ENCODE results near the gene ZCWPW2. TPM values are rescaled to one million over a fixed set of nuclear protein-coding genes. Genes with fewer than 3 reads are reported as not detected.

ZCWPW2 gene
- total RNA-seq, 2 experiments from 2014 or later, result 0.27 to 0.28 TPM

DNA sequence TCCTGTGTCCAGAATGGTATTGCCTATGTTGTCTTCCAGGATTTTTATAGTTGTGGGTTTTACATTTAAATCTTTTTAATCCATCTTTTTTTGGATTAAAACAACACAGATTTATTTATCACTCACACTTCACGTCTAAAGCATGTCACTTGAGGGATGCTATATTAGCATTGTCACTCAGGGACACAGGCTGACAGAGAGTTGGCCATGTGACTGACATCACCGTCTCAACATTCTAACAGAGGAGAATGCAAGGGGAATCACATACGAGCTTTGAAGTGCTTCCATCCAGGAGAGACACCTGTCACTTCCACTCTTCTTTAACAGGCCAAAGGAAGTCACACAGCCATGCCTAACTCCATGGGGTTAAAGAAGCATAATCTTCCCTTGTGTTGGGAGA, 204.7 kb downstream of the ZCWPW2 start:
- H3K9me3 Mint-ChIP-seq, result peaks cover 2% of the 10 kb centered on the region
- no peaks in the 10 kb centered on the region for H3K27me3 Mint-ChIP-seq
- Histone ChIP-seq H3K4me3 (ENCODE audit: low read length) (no peak overlapping the region), H3K27ac (ENCODE audit: low read depth in 1 of 2, low read length in 2 of 2) (no peak overlapping the region), H3K9me3 (ENCODE audit: control insufficient read depth in 1 of 2, insufficient read depth in 1 of 2, low read length in 2 of 2) (no peaks in the 10 kb centered on the region), H3K27me3 (ENCODE audit: control insufficient read depth in 1 of 2, insufficient read depth in 2 of 2, low read length in 2 of 2) (no peaks in the 10 kb centered on the region), H3K36me3 (ENCODE audit: insufficient read depth, low read length) (no peaks in the 10 kb centered on the region), H3K4me1 (ENCODE audit: insufficient read depth, low read length) (no peaks in the 10 kb centered on the region)
- no peaks in the 10 kb centered on the region for H3K4me1 Mint-ChIP-seq (ENCODE audit: low read depth)
- TF ChIP-seq, protein P1, sequence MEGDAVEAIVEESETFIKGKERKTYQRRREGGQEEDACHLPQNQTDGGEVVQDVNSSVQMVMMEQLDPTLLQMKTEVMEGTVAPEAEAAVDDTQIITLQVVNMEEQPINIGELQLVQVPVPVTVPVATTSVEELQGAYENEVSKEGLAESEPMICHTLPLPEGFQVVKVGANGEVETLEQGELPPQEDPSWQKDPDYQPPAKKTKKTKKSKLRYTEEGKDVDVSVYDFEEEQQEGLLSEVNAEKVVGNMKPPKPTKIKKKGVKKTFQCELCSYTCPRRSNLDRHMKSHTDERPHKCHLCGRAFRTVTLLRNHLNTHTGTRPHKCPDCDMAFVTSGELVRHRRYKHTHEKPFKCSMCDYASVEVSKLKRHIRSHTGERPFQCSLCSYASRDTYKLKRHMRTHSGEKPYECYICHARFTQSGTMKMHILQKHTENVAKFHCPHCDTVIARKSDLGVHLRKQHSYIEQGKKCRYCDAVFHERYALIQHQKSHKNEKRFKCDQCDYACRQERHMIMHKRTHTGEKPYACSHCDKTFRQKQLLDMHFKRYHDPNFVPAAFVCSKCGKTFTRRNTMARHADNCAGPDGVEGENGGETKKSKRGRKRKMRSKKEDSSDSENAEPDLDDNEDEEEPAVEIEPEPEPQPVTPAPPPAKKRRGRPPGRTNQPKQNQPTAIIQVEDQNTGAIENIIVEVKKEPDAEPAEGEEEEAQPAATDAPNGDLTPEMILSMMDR (IDR thresholded peaks at IDR 0.05), result no peak
- H3K4me3 Mint-ChIP-seq, result no peak overlapping the region
- ATAC-seq (ENCODE audit: poor library complexity) (no peak), DNase-seq (no peak)
- ChIA-PET CTCF (no interaction called here), POLR2A (no interaction called here)
- no peak overlapping the region for H3K27ac Mint-ChIP-seq
- no peaks in the 10 kb centered on the region for H3K36me3 Mint-ChIP-seq (ENCODE audit: low read depth)
- intact Hi-C loops (cut with DNase I, micrococcal nuclease), result no loop called here

- DNase-seq (no peak), ATAC-seq (ENCODE audit: poor library complexity) (no peak)
- intact Hi-C loops (cut with DNase I, micrococcal nuclease), result no loop called here
- Mint-ChIP-seq H3K27ac (no peak overlapping the region), H3K9me3 (peaks cover 4% of the 10 kb centered on the region), H3K36me3 (ENCODE audit: low read depth) (no peaks in the 10 kb centered on the region), H3K4me3 (no peak overlapping the region), H3K4me1 (ENCODE audit: low read depth) (no peaks in the 10 kb centered on the region), H3K27me3 (no peaks in the 10 kb centered on the region)
- ChIA-PET CTCF (no interaction called here), POLR2A (no interaction called here)
- H3K9me3 ChIP-seq (ENCODE audit: control insufficient read depth in 1 of 2, insufficient read depth in 1 of 2, low read length in 2 of 2), result no peaks in the 10 kb centered on the region
- no peak overlapping the region for H3K27ac ChIP-seq (ENCODE audit: low read depth in 1 of 2, low read length in 2 of 2)
- TF ChIP-seq, protein P1 (IDR thresholded peaks at IDR 0.05), result no peak
- no peaks in the 10 kb centered on the region for H3K36me3 ChIP-seq (ENCODE audit: insufficient read depth, low read length)
- H3K27me3 ChIP-seq (ENCODE audit: control insufficient read depth in 1 of 2, insufficient read depth in 2 of 2, low read length in 2 of 2), result no peaks in the 10 kb centered on the region
- no peaks in the 10 kb centered on the region for H3K4me1 ChIP-seq (ENCODE audit: insufficient read depth, low read length)
- no peak overlapping the region for H3K4me3 ChIP-seq (ENCODE audit: low read length)
Measured at GRCh38 chr3:28556195-28556594, 207.7 kb downstream of the ZCWPW2 start.

DNA sequence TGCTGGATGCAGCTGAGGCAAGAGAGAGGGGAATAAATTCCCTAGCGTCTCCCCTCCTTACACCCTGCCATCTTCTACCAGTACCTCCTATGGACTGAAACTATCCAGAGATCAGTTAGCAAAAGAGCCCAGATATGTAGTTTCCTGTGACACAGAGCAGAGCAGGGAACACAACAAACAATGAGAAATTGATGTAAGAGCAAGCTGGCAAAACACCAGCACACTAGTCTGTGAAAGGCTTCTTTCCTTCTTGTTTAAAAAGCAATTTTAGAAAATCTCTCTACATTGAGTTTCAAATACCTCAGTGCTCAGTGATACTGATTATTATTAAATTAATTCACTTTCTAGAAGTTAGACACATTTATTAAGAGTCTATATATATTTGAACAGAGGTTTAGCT, 215.7 kb downstream of the ZCWPW2 start:
- CTCF ChIA-PET, result no interaction called here
- Mint-ChIP-seq H3K4me1 (ENCODE audit: low read depth) (no peaks in the 10 kb centered on the region), H3K27ac (no peak overlapping the region), H3K4me3 (no peak overlapping the region), H3K9me3 (peaks cover 5% of the 10 kb centered on the region), H3K27me3 (no peaks in the 10 kb centered on the region), H3K36me3 (ENCODE audit: low read depth) (no peaks in the 10 kb centered on the region)
- POLR2A ChIA-PET, result no interaction called here
- Histone ChIP-seq H3K4me3 (ENCODE audit: low read length) (no peak overlapping the region), H3K27me3 (ENCODE audit: control insufficient read depth in 1 of 2, insufficient read depth in 2 of 2, low read length in 2 of 2) (no peaks in the 10 kb centered on the region), H3K36me3 (ENCODE audit: insufficient read depth, low read length) (no peaks in the 10 kb centered on the region), H3K9me3 (ENCODE audit: control insufficient read depth in 1 of 2, insufficient read depth in 1 of 2, low read length in 2 of 2) (peaks cover 0 to 4% of the 10 kb centered on the region in 2 experiments), H3K4me1 (ENCODE audit: insufficient read depth, low read length) (no peaks in the 10 kb centered on the region), H3K27ac (ENCODE audit: low read depth in 1 of 2, low read length in 2 of 2) (no peak overlapping the region)
- intact Hi-C loops (cut with DNase I, micrococcal nuclease), result no loop called here
- DNase-seq (no peak), ATAC-seq (ENCODE audit: poor library complexity) (no peak)
- TF ChIP-seq, protein P1 (IDR thresholded peaks at IDR 0.05), result no peak

Data from CD4-positive, alpha-beta T cell (primary cell).